Activated CD8-positive, alpha-beta memory T cell treated with anti-CD3 and anti-CD28 coated beads, Interleukin-2, amount 50 U/mL, for 4 hours (primary cell): Measurements from ENCODE around the gene PTPN23.
"Not testable (repeated sequence)": the region's sequence is repeated elsewhere in the genome, so short reads cannot be mapped to it uniquely, and the experiment has no call there.

Experiments
- DNase-seq: peaks from one replicate; pipeline ENCODE4 v3.0.0-alpha.2; 2020

The PTPN23 gene

GRCh38 chr3:47455806-47456452 is 75.1 kb downstream of the PTPN23 start:
- DNase-seq: no peak

- DNase-seq: no peak
Observed at GRCh38 chr3:47456984-47457383, 76.2 kb downstream of the PTPN23 start.

- DNase-seq: not testable (repeated sequence)
Observed at GRCh38 chr3:47459534-47460085, 78.8 kb downstream of the PTPN23 start.
